Measurements from ENCODE around the gene MYO5A.

MYO5A gene

DNA sequence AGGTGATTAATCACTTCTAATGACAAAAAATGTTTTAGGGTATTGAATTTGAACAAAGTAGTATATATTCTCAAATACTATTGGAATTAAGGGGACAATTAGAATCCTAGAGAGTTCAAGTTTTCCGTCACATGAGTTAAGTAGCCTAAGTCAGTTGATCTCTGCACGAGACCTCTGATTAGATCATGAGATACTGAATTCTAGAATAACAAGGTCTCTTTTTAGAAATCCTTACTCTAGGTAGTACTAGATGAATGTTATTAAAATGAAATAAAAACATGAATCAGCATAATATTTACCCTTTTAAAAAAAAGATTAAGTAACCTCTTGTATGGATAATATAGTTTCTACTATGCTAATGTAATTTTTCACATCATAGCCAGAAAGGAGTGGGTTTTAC is 43.4 kb downstream of the MYO5A start:
- TF ChIP-seq, protein P1, sequence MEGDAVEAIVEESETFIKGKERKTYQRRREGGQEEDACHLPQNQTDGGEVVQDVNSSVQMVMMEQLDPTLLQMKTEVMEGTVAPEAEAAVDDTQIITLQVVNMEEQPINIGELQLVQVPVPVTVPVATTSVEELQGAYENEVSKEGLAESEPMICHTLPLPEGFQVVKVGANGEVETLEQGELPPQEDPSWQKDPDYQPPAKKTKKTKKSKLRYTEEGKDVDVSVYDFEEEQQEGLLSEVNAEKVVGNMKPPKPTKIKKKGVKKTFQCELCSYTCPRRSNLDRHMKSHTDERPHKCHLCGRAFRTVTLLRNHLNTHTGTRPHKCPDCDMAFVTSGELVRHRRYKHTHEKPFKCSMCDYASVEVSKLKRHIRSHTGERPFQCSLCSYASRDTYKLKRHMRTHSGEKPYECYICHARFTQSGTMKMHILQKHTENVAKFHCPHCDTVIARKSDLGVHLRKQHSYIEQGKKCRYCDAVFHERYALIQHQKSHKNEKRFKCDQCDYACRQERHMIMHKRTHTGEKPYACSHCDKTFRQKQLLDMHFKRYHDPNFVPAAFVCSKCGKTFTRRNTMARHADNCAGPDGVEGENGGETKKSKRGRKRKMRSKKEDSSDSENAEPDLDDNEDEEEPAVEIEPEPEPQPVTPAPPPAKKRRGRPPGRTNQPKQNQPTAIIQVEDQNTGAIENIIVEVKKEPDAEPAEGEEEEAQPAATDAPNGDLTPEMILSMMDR (IDR thresholded peaks at IDR 0.05; ENCODE audit: extremely low read depth, insufficient read depth, missing control alignments) = no peak
- in situ Hi-C loops (cut with MboI; ENCODE audit: low pct_unique_long_range_greater_than_20kb, low sequenced_read_pairs, unreplicated experiment) = no loop called here
- DNase-seq (ENCODE audit: low spot score) = no peak

GRCh38 chr15:52483707-52484106 is 45.0 kb downstream of the MYO5A start:
- TF ChIP-seq, protein P1 (IDR thresholded peaks at IDR 0.05; ENCODE audit: extremely low read depth, insufficient read depth, missing control alignments) = no peak
- DNase-seq (ENCODE audit: low spot score) = no peak
- in situ Hi-C loops (cut with MboI; ENCODE audit: low pct_unique_long_range_greater_than_20kb, low sequenced_read_pairs, unreplicated experiment) = no loop called here

DNA sequence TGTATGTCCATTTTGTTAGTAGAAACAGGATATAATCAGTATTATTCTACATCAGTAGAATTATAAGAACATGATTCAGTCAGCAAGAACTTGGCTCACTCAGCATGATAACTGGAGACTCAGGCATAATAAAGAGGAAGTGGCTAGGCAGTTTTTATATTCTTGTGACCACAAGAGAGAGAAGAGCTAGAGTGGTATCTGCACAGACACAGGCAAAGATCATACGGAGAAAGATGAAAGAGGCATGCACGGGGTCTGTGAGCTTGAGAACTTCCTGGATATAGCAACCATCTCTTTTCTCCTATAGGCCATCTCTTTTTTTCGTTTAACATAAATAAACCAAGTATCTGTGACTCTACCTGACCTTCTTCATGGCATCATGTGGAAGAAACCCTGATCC is 46.8 kb downstream of the MYO5A start:
- in situ Hi-C loops (cut with MboI; ENCODE audit: low pct_unique_long_range_greater_than_20kb, low sequenced_read_pairs, unreplicated experiment) = no loop called here
- TF ChIP-seq, protein P1 (IDR thresholded peaks at IDR 0.05; ENCODE audit: extremely low read depth, insufficient read depth, missing control alignments) = no peak
- DNase-seq (ENCODE audit: low spot score) = peak; percentile 65

- TF ChIP-seq, protein P1 (IDR thresholded peaks at IDR 0.05; ENCODE audit: extremely low read depth, insufficient read depth, missing control alignments) = no peak
- in situ Hi-C loops (cut with MboI; ENCODE audit: low pct_unique_long_range_greater_than_20kb, low sequenced_read_pairs, unreplicated experiment) = no loop called here
- no peak for DNase-seq (ENCODE audit: low spot score)
Measured at GRCh38 chr15:52480990-52481389, 47.7 kb downstream of the MYO5A start.

DNA sequence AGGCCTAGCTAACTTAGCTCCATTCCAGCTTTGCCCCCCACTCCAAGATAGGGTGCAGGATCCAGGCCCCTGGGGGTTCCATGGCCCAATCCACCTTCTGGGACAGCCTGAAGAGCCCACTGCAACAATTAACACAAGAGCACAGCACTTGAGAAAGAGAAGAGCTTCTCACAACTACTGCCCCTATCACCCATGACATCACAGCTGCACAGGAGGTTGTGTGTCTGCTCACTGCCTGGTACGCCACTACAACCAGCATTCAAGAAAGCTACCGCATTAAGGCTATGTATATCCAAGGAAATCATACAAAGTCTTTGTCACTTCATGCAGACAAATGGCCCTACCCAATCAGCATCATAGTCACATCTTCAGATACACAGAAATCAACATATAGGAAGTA is 62.0 kb downstream of the MYO5A start:
- in situ Hi-C loops (cut with MboI; ENCODE audit: low pct_unique_long_range_greater_than_20kb, low sequenced_read_pairs, unreplicated experiment) = loop anchor here (25.0 kb wide), 1 partner anchor 129 kb away; no protein-coding TSS in a partner anchor
- no peak for DNase-seq (ENCODE audit: low spot score)
- TF ChIP-seq, protein P1 (IDR thresholded peaks at IDR 0.05; ENCODE audit: extremely low read depth, insufficient read depth, missing control alignments) = no peak

- TF ChIP-seq, protein P1 (IDR thresholded peaks at IDR 0.05; ENCODE audit: extremely low read depth, insufficient read depth, missing control alignments) = peak; percentile 51
- in situ Hi-C loops (cut with MboI; ENCODE audit: low pct_unique_long_range_greater_than_20kb, low sequenced_read_pairs, unreplicated experiment) = loop anchor here (25.0 kb wide), 1 partner anchor 129 kb away; no protein-coding TSS in a partner anchor
- DNase-seq (ENCODE audit: low spot score) = peak; percentile 87
Measured at GRCh38 chr15:52466134-52466701, 62.5 kb downstream of the MYO5A start.

Data from GM13977 (cell line).